Limb (tissue), 2 donors: ENCODE measurements around the gene PDZK1IP1.
A peak's percentile ranks its signal among the peaks of the same experiment; 100 is the strongest.
"Not testable (repeated sequence)": the region's sequence is repeated elsewhere in the genome, so short reads cannot be mapped to it uniquely, and the experiment has no call there.

Experiments used
- DNase-seq, 2 donors: peaks; one replicate each; pipeline ENCODE4 v3.0.0-alpha.2; 2016; ENCODE audit errors: extremely low spot score in 2 of 2

PDZK1IP1 gene

GRCh38 chr1:47196622-47197021 is 6.8 kb upstream of the PDZK1IP1 start:
- DNase-seq: no peak

- not testable (repeated sequence) for DNase-seq
Observed at GRCh38 chr1:47195981-47196380, 6.1 kb upstream of the PDZK1IP1 start.

- no peak for DNase-seq
Observed at GRCh38 chr1:47194311-47194710, 4.5 kb upstream of the PDZK1IP1 start.

GRCh38 chr1:47193496-47193895 is 3.7 kb upstream of the PDZK1IP1 start:
- not testable (repeated sequence) for DNase-seq

- DNase-seq: peak; percentile 63 to 86
Observed at GRCh38 chr1:47192458-47193384, 2.9 kb upstream of the PDZK1IP1 start.

- no peak for DNase-seq
Observed at GRCh38 chr1:47191940-47192457, 2.2 kb upstream of the PDZK1IP1 start.

GRCh38 chr1:47190857-47191256 is 1.0 kb upstream of the PDZK1IP1 start:
- no peak for DNase-seq

GRCh38 chr1:47190509-47190855 is 646 bp upstream of the PDZK1IP1 start:
- DNase-seq: no peak

- no peak for DNase-seq
Observed at GRCh38 chr1:47188791-47189785, 748 bp downstream of the PDZK1IP1 start.

GRCh38 chr1:47187926-47188250 is 1.9 kb downstream of the PDZK1IP1 start:
- no peak for DNase-seq

GRCh38 chr1:47187231-47187925 is 2.5 kb downstream of the PDZK1IP1 start:
- no peak for DNase-seq

GRCh38 chr1:47186267-47187185 is 3.3 kb downstream of the PDZK1IP1 start:
- no peak for DNase-seq

GRCh38 chr1:47184822-47185677 is 4.8 kb downstream of the PDZK1IP1 start:
- no peak for DNase-seq

GRCh38 chr1:47184090-47184821 is 5.6 kb downstream of the PDZK1IP1 start:
- no peak for DNase-seq

- no peak for DNase-seq
Observed at GRCh38 chr1:47183308-47184089, 6.3 kb downstream of the PDZK1IP1 start.

GRCh38 chr1:47182676-47183235 is 7.1 kb downstream of the PDZK1IP1 start:
- no peak for DNase-seq

GRCh38 chr1:47181955-47182675 is 7.7 kb downstream of the PDZK1IP1 start:
- no peak for DNase-seq
